Dermis blood vessel endothelial cell (primary cell): ENCODE data around the gene CAMK1D. TPM values are rescaled to one million over a fixed set of nuclear protein-coding genes. Genes with fewer than 3 reads are reported as not detected.
A peak's percentile ranks its signal among the peaks of the same experiment; 100 is the strongest.

ENCODE experiments used
- DNase-seq: peaks from one replicate; pipeline ENCODE4 v3.0.0; 2010
- total RNA-seq: library from RNA; depleted of rRNA; stranded (reverse); fragments of >200 nt; gene quantifications from 2 replicates; pipeline ENCODE4 v1.2.3, GENCODE V29; 2014

CAMK1D gene
- total RNA-seq, 1 donor from 2014 or later: 0.85 TPM

- peak; percentile 58 for DNase-seq
Measured at GRCh38 chr10:12801214-12802087, 452.1 kb downstream of the CAMK1D start.

- no peak for DNase-seq
Measured at GRCh38 chr10:12803776-12804175, 454.4 kb downstream of the CAMK1D start.

GRCh38 chr10:12806228-12807095 lies 457.1 kb downstream of the CAMK1D start:
- DNase-seq: no peak

- DNase-seq: no peak
Measured at GRCh38 chr10:12807096-12807755, 457.9 kb downstream of the CAMK1D start.

GRCh38 chr10:12808014-12808613 lies 458.8 kb downstream of the CAMK1D start:
- no peak for DNase-seq

GRCh38 chr10:12810046-12810445 lies 460.7 kb downstream of the CAMK1D start:
- peak; percentile 13 for DNase-seq

GRCh38 chr10:12811826-12812225 lies 462.5 kb downstream of the CAMK1D start:
- no peak for DNase-seq

GRCh38 chr10:12812571-12812970 lies 463.2 kb downstream of the CAMK1D start:
- DNase-seq: no peak

GRCh38 chr10:12814166-12814565 lies 464.8 kb downstream of the CAMK1D start:
- no peak for DNase-seq

GRCh38 chr10:12819071-12819470 lies 469.7 kb downstream of the CAMK1D start:
- peak; percentile 5 for DNase-seq

GRCh38 chr10:12819656-12820055 lies 470.3 kb downstream of the CAMK1D start:
- DNase-seq: no peak

GRCh38 chr10:12822126-12822892 lies 473.0 kb downstream of the CAMK1D start:
- DNase-seq: no peak

- no peak for DNase-seq
Measured at GRCh38 chr10:12822893-12823170, 473.5 kb downstream of the CAMK1D start.

GRCh38 chr10:12823328-12823727 lies 474.0 kb downstream of the CAMK1D start:
- DNase-seq: no peak

- no peak for DNase-seq
Measured at GRCh38 chr10:12825260-12825849, 476.0 kb downstream of the CAMK1D start.

- no peak for DNase-seq
Measured at GRCh38 chr10:12826800-12827372, 477.5 kb downstream of the CAMK1D start.

- DNase-seq: no peak
Measured at GRCh38 chr10:12828736-12829135, 479.4 kb downstream of the CAMK1D start.

GRCh38 chr10:12829831-12830390 lies 480.6 kb downstream of the CAMK1D start:
- DNase-seq: no peak

GRCh38 chr10:12832096-12832495 lies 482.7 kb downstream of the CAMK1D start:
- DNase-seq: no peak

GRCh38 chr10:12833451-12833850 lies 484.1 kb downstream of the CAMK1D start:
- no peak for DNase-seq

- no peak for DNase-seq
Measured at GRCh38 chr10:12834116-12834665, 484.8 kb downstream of the CAMK1D start.
